HG03196 (cell line): ENCODE measurements around the gene SLC22A16.
"Not testable (repeated sequence)": the region's sequence is repeated elsewhere in the genome, so short reads cannot be mapped to it uniquely, and the experiment has no call there.

Source experiments
- ATAC-seq: cut with Tn5 transposase; IDR thresholded peaks from one replicate; pipeline ENCODE4 v1.9.1; 2021; ENCODE audit not compliant: unreplicated experiment

Gene SLC22A16, protein sequence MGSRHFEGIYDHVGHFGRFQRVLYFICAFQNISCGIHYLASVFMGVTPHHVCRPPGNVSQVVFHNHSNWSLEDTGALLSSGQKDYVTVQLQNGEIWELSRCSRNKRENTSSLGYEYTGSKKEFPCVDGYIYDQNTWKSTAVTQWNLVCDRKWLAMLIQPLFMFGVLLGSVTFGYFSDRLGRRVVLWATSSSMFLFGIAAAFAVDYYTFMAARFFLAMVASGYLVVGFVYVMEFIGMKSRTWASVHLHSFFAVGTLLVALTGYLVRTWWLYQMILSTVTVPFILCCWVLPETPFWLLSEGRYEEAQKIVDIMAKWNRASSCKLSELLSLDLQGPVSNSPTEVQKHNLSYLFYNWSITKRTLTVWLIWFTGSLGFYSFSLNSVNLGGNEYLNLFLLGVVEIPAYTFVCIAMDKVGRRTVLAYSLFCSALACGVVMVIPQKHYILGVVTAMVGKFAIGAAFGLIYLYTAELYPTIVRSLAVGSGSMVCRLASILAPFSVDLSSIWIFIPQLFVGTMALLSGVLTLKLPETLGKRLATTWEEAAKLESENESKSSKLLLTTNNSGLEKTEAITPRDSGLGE

DNA sequence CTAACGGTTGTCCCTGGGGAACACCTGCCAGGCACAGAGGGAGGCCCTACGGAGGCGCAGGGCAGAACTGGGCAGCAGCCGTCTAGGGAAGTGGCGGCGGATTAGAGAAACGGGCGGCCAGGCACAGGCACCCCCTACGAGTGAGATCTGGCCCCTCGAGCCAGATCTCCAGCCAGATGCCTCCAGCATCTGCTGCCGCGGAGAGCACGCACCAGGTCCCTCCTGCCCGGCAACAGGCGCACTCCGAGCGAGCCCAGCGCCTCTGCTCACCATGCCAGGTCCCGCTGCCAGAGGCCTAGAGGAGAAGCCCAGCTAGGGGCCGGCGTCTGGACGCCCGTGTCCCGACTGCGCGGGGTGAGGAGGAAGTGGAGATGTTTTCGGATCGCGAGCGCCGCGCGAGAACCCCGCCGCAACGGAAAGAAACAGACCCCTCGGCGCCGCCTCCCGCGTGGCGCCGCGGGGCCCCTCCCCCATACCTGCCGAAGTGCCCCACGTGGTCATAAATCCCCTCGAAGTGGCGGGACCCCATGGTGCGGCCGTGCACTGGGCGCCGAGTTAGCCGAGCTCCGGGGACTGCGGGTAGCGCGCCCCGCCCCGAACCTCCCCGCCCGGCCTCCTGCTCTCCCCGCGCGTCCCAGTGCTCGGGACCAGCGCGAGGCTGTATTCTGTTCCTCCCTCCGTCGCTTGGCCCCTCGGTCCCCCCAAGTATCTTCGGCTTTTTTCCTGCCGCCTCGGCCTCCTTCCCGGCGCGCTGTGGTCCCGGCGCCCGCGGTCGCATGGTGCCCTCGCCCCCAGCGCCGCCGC, at the start of gene SLC22A16:
Gene SLC22A16 (minus strand): TSS at position 568 of the 804 bp plus-strand sequence. CDS start 39 bp downstream, at position 529.
- ATAC-seq, result no peak

- no peak for ATAC-seq
These were observed 48.6 kb upstream of the SLC22A16 start for GRCh38 chr6:110525001-110525400.

DNA sequence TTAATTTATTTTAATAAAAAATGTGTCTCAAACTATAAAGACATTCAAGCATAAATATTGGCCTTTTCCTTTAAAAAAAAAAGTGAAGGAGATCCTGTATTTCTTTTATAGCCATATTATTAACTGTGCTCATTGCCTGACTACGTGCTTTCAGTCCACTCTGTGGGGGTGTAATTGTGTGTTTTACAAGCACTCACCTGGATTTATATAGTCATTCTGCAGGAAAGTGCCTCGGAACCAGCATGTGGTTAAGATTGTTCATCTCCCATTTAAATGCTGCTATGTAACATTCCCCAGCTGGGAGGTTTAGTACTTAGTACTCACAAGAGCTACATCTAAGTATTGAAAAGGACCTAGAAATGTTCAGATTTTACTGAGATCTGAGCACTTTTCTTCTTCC, 47.9 kb upstream of the SLC22A16 start:
- no peak for ATAC-seq

DNA sequence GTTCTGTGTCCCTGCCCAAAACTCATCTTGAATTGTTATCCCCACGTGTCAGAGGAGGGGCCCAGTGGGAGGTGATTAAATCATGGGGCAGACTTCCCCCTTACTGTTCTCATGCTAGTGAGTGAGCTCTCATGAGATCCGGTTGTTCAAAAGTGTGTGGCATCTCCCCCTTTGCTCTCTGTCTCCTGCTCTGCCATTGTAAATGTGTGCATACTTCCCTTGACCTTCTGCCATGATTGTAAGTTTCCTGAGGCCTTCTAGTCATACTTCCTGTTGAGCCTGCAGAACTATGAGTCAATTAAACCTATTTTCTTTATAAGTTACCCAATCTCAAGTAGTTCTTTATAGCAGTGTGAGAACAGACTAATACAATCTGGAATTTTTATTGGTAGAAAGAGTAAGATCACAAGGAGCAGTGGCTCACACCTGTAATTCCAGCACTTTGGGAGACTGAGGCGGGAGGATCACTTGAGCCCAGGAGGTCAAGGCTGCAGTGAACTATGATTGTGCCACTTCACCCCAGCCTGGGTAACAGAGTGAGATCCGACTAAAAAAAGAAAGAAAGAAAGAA, 47.1 kb upstream of the SLC22A16 start:
- ATAC-seq, result no peak

GRCh38 chr6:110522427-110522826, 46.0 kb upstream of the SLC22A16 start:
- no peak for ATAC-seq

DNA sequence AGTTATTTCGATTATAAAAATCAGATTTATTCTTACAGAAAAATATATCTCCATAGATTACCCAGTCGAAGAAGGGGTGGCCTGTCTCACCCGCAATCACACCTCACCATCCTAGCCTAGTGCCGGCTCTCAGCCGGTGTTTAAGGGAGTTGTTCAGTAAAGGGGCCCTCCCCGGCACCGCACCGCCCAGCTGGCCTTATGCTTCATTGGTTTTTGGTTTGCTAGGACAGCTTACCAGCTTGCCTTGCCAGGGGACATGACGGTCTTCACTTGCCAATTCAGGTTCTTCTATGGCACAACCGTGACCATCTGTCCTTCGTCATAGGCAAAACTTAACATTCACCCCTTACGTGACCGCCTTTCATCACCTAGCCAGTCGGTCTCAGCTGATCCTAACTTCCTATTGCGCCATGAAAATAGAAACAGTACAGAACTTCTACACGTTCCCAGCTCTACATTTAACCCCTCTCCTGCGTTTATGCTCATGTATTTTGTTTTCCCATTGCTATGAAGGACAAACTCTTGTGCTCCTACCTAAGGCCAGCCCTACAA, 44.7 kb upstream of the SLC22A16 start:
- no peak for ATAC-seq

- ATAC-seq, result no peak
These were observed 44.0 kb upstream of the SLC22A16 start for GRCh38 chr6:110520209-110520965.

GRCh38 chr6:110517601-110518281, 41.3 kb upstream of the SLC22A16 start:
- ATAC-seq, result no peak

DNA sequence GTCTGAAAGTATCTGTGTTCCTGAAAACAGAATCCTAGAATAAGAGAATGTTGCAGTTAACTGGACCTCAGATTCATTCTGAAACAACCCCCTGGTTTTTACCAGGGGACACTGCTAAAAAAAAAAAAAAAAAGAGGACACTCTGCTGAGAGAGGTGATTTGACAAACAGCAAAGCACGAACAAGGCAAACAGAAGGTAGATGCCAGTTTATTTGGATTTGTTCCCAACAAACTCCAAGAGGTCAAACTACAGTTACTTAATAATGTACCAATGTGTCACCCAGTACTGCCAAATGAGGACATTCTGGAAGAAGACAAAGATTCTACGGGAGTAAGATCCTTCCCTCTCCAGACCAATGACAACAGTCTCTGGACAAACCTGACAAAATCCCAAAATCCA, 40.6 kb upstream of the SLC22A16 start:
- ATAC-seq, result no peak

DNA sequence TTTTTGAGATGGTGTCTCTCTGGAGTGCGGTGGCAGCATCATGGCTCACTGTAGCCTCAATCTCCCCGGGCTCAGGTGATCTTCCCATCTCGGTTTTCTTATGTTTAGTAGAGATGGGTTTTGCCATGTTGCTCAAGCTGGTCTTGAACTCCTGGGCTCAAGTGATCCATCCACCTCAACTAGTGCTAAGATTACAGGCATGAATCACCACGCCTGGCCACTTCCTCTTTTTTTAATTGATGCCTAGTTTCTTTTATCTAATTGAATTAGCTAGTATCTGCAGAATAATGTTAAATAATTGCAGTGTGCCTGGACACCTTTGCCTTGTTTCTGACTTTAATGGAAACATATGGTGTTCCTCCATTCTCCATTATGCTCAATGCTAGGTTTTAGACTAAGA, 38.4 kb upstream of the SLC22A16 start:
- ATAC-seq, result no peak

GRCh38 chr6:110512991-110513390, 36.6 kb upstream of the SLC22A16 start:
- ATAC-seq, result no peak

DNA sequence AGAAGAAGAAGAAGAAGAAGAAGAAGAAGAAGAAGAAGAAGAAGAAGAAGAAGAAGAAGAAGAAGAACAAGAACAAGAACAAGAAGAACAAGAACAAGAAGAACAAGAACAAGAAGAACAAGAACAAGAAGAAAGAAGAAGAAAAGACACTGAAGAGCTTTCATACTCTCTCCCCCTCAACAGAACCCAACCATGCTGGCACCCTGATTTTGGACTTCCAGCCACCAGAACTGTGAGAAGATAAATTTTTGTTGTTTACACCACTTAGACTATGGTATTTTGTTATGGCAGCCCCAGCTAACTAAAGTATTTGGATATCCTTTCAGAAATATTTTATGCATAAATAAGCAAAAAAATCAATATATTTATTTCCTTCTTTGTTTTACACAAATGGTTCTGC, 36.1 kb upstream of the SLC22A16 start:
- ATAC-seq, result not testable (repeated sequence)

DNA sequence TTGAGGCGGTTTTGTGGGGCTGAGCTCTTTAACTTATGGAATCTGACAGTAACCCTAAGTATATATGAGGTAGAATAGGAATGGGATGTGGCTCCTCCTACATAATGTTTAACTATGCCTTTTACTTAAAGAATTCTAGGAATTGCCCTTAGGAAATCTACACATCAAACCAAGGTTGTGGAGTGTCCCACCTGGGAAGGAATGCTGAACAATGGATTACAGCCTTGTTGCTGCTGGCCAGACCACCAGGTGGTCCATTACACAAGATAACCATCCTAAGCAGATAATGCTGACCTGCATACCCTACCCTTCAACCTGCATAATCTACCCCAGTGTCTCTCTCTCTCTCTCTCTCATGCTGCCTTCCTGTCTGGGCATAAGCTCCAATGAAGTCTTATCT, 35.0 kb upstream of the SLC22A16 start:
- no peak for ATAC-seq

- ATAC-seq, result no peak
These were observed 33.3 kb upstream of the SLC22A16 start for GRCh38 chr6:110509617-110510241.

DNA sequence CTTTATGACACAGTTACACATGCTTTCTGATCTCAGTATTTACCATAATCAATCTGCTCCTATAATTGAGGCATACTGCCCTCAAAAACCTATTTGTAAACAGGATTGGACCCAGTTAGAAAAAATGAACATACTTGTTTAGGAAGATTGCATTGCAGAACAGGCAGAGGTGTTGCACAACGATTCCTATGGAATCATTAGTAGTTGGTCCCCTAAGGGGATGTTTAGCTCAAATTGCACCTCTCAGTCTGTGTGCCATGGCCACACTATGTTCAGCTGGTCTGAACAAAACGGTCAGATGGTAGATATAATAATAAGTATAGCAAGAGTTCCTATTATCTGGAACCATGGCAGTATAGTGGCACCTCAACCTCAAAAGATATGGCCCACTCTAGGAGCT, 28.5 kb upstream of the SLC22A16 start:
- not testable (repeated sequence) for ATAC-seq

- no peak for ATAC-seq
These were observed 19.5 kb upstream of the SLC22A16 start for GRCh38 chr6:110495949-110496348.

- ATAC-seq, result no peak
These were observed 16.9 kb upstream of the SLC22A16 start for GRCh38 chr6:110493253-110493800.

- no peak for ATAC-seq
These were observed 16.2 kb upstream of the SLC22A16 start for GRCh38 chr6:110492584-110492983.
